Loucy (cell line): ENCODE results near the gene BIN1.

ENCODE experiments used
- H2AFZ ChIP-seq: fragments of 200-600 bp; sonication (generic); 2 replicates; pipeline ENCODE4 v1.6.0; 2016; ENCODE audit warnings: antibody characterized with exemption, mild to moderate bottlenecking, low read length, moderate library complexity
- H3F3A ChIP-seq: fragments of 200-600 bp; 2 replicates; pipeline ENCODE4 v1.6.0; 2016; ENCODE audit warnings: antibody characterized with exemption, low read depth, mild to moderate bottlenecking
- H3K27me3 ChIP-seq: fragments of 200-600 bp; sonication (generic); 2 replicates; pipeline ENCODE4 v1.6.1; 2014; ENCODE audit warnings: low read length, mild to moderate bottlenecking; ENCODE audit not compliant: insufficient read depth, poor library complexity, severe bottlenecking
- H3K36me3 ChIP-seq: fragments of 200-600 bp; sonication (generic); 2 replicates; pipeline ENCODE4 v1.6.1; 2016; ENCODE audit warnings: low read length; ENCODE audit not compliant: insufficient read depth
- H3K4me1 ChIP-seq: fragments of 200-600 bp; sonication (generic); 2 replicates; pipeline ENCODE4 v1.5.1; 2014; ENCODE audit warnings: low read length, mild to moderate bottlenecking; ENCODE audit not compliant: insufficient read depth, poor library complexity, severe bottlenecking
- H3K4me2 ChIP-seq: fragments of 200-600 bp; sonication (generic); 2 replicates; pipeline ENCODE4 v1.6.0; 2014; ENCODE audit warnings: antibody characterized with exemption, low read length, low read depth, mild to moderate bottlenecking; ENCODE audit not compliant: poor library complexity, severe bottlenecking
- H3K4me3 ChIP-seq: fragments of 200-600 bp; sonication (generic); 2 replicates; pipeline ENCODE4 v1.5.1; 2014; ENCODE audit warnings: low read length, mild to moderate bottlenecking, mixed read lengths; ENCODE audit not compliant: poor library complexity, severe bottlenecking
- H3K79me2 ChIP-seq: fragments of 200-600 bp; sonication (generic); 2 replicates; pipeline ENCODE4 v1.6.1; 2014; ENCODE audit warnings: low read length; ENCODE audit not compliant: insufficient read depth
- H3K9ac ChIP-seq: fragments of 200-600 bp; sonication (generic); 2 replicates; pipeline ENCODE4 v1.6.0; 2014; ENCODE audit warnings: mild to moderate bottlenecking, low read depth, low read length, moderate library complexity; ENCODE audit not compliant: poor library complexity, severe bottlenecking
- H3K9me2 ChIP-seq: fragments of 200-600 bp; sonication (generic); replicated peaks from 2 replicates; pipeline ENCODE4 v1.6.1; 2016; ENCODE audit warnings: low read depth, low read length, mixed read lengths
- H3K9me3 ChIP-seq: fragments of 200-600 bp; sonication (generic); 2 replicates; pipeline ENCODE4 v1.6.1; 2014; ENCODE audit warnings: mild to moderate bottlenecking, antibody characterized with exemption, low read length, low read depth; ENCODE audit not compliant: insufficient read depth
- H4K20me1 ChIP-seq: fragments of 200-600 bp; sonication (generic); 2 replicates; pipeline ENCODE4 v1.6.0; 2014; ENCODE audit warnings: antibody characterized with exemption, low read length, mild to moderate bottlenecking; ENCODE audit not compliant: insufficient read depth, poor library complexity, severe bottlenecking
- CTCF ChIP-seq: fragments of 200-600 bp; sonication (generic); conservative IDR thresholded peaks from 2 replicates; pipeline ENCODE4 v1.5.1; 2014; ENCODE audit warnings: mild to moderate bottlenecking, antibody characterized with exemption, low read length
- EZH2phosphoT487 ChIP-seq: fragments of 200-600 bp; IDR thresholded peaks from 2 replicates; pipeline ENCODE4 v1.6.1; 2018; ENCODE audit warnings: antibody characterized with exemption, mild to moderate bottlenecking, moderate library complexity, borderline replicate concordance

BIN1 gene

GRCh38 chr2:127080226-127080937, 26.6 kb downstream of the BIN1 start:
- H3K36me3 ChIP-seq: no peaks in the 10 kb centered on the region
- no peaks in the 10 kb centered on the region for H3F3A ChIP-seq
- TF ChIP-seq EZH2phosphoT487: no peak
- TF ChIP-seq CTCF: no peak
- H3K4me3 ChIP-seq: no peak overlapping the region
- no peaks in the 10 kb centered on the region for H3K27me3 ChIP-seq
- H3K9me3 ChIP-seq: no peaks in the 10 kb centered on the region
- H3K9me2 ChIP-seq: no peaks in the 10 kb centered on the region
- no peaks in the 10 kb centered on the region for H4K20me1 ChIP-seq
- H3K9ac ChIP-seq: no peak overlapping the region
- H3K4me1 ChIP-seq: no peaks in the 10 kb centered on the region
- H3K79me2 ChIP-seq: no peaks in the 10 kb centered on the region
- H3K4me2 ChIP-seq: no peak overlapping the region
- no peak overlapping the region for H2AFZ ChIP-seq

GRCh38 chr2:127079358-127079920, 27.5 kb downstream of the BIN1 start:
- Histone ChIP-seq H3K9ac (no peak overlapping the region), H3F3A (no peaks in the 10 kb centered on the region), H3K4me1 (no peaks in the 10 kb centered on the region), H3K36me3 (no peaks in the 10 kb centered on the region), H3K4me3 (no peak overlapping the region), H2AFZ (no peak overlapping the region), H3K4me2 (no peak overlapping the region), H3K9me2 (no peaks in the 10 kb centered on the region), H3K79me2 (no peaks in the 10 kb centered on the region), H3K9me3 (no peaks in the 10 kb centered on the region), H4K20me1 (no peaks in the 10 kb centered on the region), H3K27me3 (no peaks in the 10 kb centered on the region)
- TF ChIP-seq CTCF: no peak
- TF ChIP-seq EZH2phosphoT487: no peak

GRCh38 chr2:127078666-127079270, 28.2 kb downstream of the BIN1 start:
- Histone ChIP-seq H4K20me1 (no peaks in the 10 kb centered on the region), H3K4me2 (no peak overlapping the region), H3K4me1 (no peaks in the 10 kb centered on the region), H3K79me2 (no peaks in the 10 kb centered on the region), H2AFZ (no peak overlapping the region), H3K36me3 (no peaks in the 10 kb centered on the region), H3K9me2 (no peaks in the 10 kb centered on the region), H3K27me3 (no peaks in the 10 kb centered on the region), H3K4me3 (no peak overlapping the region), H3K9ac (no peak overlapping the region), H3F3A (no peaks in the 10 kb centered on the region), H3K9me3 (no peaks in the 10 kb centered on the region)
- TF ChIP-seq EZH2phosphoT487 (no peak), CTCF (no peak)
